Thymus (tissue), 14 donors: Measurements from ENCODE around the gene SELENOW. TPM values are rescaled to one million over a fixed set of nuclear protein-coding genes. Genes with fewer than 3 reads are reported as not detected.

Experiments used
- DNase-seq, 9 donors: peaks; one replicate each; pipeline ENCODE4 v3.0.0-alpha.2; 2013; ENCODE audit warnings: low spot score in 9 of 9, low read depth in 6 of 9, missing footprints in 1 of 9
- H3K27ac ChIP-seq, 2 donors: one replicate each; pipeline ENCODE4 v1.5.1; 2013; ENCODE audit warnings: control low read depth in 1 of 2, low read depth in 1 of 2, low read length in 1 of 2, mild to moderate bottlenecking in 1 of 2, moderate library complexity in 1 of 2
- H3K27me3 ChIP-seq, 2 donors: one replicate each; pipeline ENCODE4 v1.5.1; 2013; ENCODE audit warnings: low read length in 1 of 2; ENCODE audit not compliant: control insufficient read depth in 2 of 2, insufficient read depth in 1 of 2
- H3K36me3 ChIP-seq, 2 donors: one replicate each; pipeline ENCODE4 v1.5.1; 2013; ENCODE audit warnings: low read length in 1 of 2, mild to moderate bottlenecking in 1 of 2, moderate library complexity in 1 of 2; ENCODE audit not compliant: control insufficient read depth in 2 of 2, insufficient read depth in 2 of 2
- H3K4me1 ChIP-seq, 2 donors: one replicate each; pipeline ENCODE4 v1.5.1; 2013; ENCODE audit warnings: low read length in 2 of 2; ENCODE audit not compliant: control insufficient read depth in 2 of 2, insufficient read depth in 2 of 2
- H3K4me3 ChIP-seq, 2 donors: one replicate each; pipeline ENCODE4 v1.5.1; 2013; ENCODE audit warnings: low read length in 2 of 2, control low read depth in 1 of 2, mild to moderate bottlenecking in 1 of 2
- H3K9me3 ChIP-seq, 2 donors: one replicate each; pipeline ENCODE4 v1.5.1; 2013; ENCODE audit warnings: low read length in 1 of 2, mild to moderate bottlenecking in 1 of 2; ENCODE audit not compliant: control insufficient read depth in 2 of 2, insufficient read depth in 1 of 2
- WGBS: extraction: QIAGEN DNeasy Blood & Tissue Kit; methylation state at CpG from one replicate; pipeline ENCODE4 v1.1.7; 2013; 5-methylcytosine and 5-hydroxymethylcytosine counted together
- long read RNA-seq, 10 donors: transcript quantifications; one replicate each; lab custom pipeline, GENCODE V29; 2026
- polyA plus RNA-seq: library from polyadenylated mRNA; stranded (reverse); fragments of 200-250 nt; gene quantifications from one replicate; pipeline ENCODE4 v1.2.3, GENCODE V29; 2013
- total RNA-seq: library from RNA; stranded (reverse); fragments of 120-200 nt; gene quantifications from one replicate; pipeline ENCODE4 v1.2.4, GENCODE V29; 2013
- donor health status: healthy.

SELENOW gene
- total RNA-seq, result 198 TPM
- 349 TPM for polyA plus RNA-seq
- long read RNA-seq, donor 1, transcript SELENOW-212 (6 exons, 888 nt), result major isoform, 8 of 9 reads
- long read RNA-seq, donor 1, partial matches to known transcripts, result 0 of 9 reads
- long read RNA-seq, donor 1, other reads (novel, unspliced or antisense), result 0 of 9 reads
- long read RNA-seq, donor 2, transcript SELENOW-212 (6 exons, 888 nt), result major isoform, 66 of 97 reads
- long read RNA-seq, donor 2, transcript SELENOW-215 (1 exons, 2,503 nt), result minor isoform, 19 of 97 reads
- long read RNA-seq, donor 2, partial matches to known transcripts, result 0 of 97 reads
- long read RNA-seq, donor 2, other reads (novel, unspliced or antisense), result 5 of 97 reads
- long read RNA-seq, donor 3, transcript SELENOW-212 (6 exons, 888 nt), result major isoform, 156 of 226 reads
- long read RNA-seq, donor 3, transcript SELENOW-206 (5 exons, 2,437 nt), result minor isoform, 5 of 226 reads
- long read RNA-seq, donor 3, transcript SELENOW-215 (1 exons, 2,503 nt), result minor isoform, 49 of 226 reads
- long read RNA-seq, donor 3, partial matches to known transcripts, result 0 of 226 reads
- long read RNA-seq, donor 3, other reads (novel, unspliced or antisense), result 11 of 226 reads
- long read RNA-seq, donor 4, transcript SELENOW-215 (1 exons, 2,503 nt), result minor isoform, 13 of 54 reads
- long read RNA-seq, donor 4, transcript SELENOW-212 (6 exons, 888 nt), result major isoform, 34 of 54 reads
- long read RNA-seq, donor 4, partial matches to known transcripts, result 0 of 54 reads
- long read RNA-seq, donor 4, other reads (novel, unspliced or antisense), result 0 of 54 reads
- long read RNA-seq, donor 5, transcript SELENOW-215 (1 exons, 2,503 nt), result minor isoform, 42 of 252 reads
- long read RNA-seq, donor 5, transcript SELENOW-212 (6 exons, 888 nt), result major isoform, 191 of 252 reads
- long read RNA-seq, donor 5, transcript SELENOW-210 (3 exons, 312 nt), result minor isoform, 5 of 252 reads
- long read RNA-seq, donor 5, partial matches to known transcripts, result 0 of 252 reads
- long read RNA-seq, donor 5, other reads (novel, unspliced or antisense), result 6 of 252 reads
- long read RNA-seq, donor 6, transcript SELENOW-215 (1 exons, 2,503 nt), result minor isoform, 13 of 60 reads
- long read RNA-seq, donor 6, transcript SELENOW-212 (6 exons, 888 nt), result major isoform, 47 of 60 reads
- long read RNA-seq, donor 6, partial matches to known transcripts, result 0 of 60 reads
- long read RNA-seq, donor 6, other reads (novel, unspliced or antisense), result 0 of 60 reads
- long read RNA-seq, donor 7, transcript SELENOW-215 (1 exons, 2,503 nt), result minor isoform, 20 of 98 reads
- long read RNA-seq, donor 7, transcript SELENOW-212 (6 exons, 888 nt), result major isoform, 75 of 98 reads
- long read RNA-seq, donor 7, partial matches to known transcripts, result 0 of 98 reads
- long read RNA-seq, donor 7, other reads (novel, unspliced or antisense), result 0 of 98 reads
- long read RNA-seq, donor 8, transcript SELENOW-212 (6 exons, 888 nt), result major isoform, 36 of 43 reads
- long read RNA-seq, donor 8, transcript SELENOW-215 (1 exons, 2,503 nt), result minor isoform, 5 of 43 reads
- long read RNA-seq, donor 8, partial matches to known transcripts, result 0 of 43 reads
- long read RNA-seq, donor 8, other reads (novel, unspliced or antisense), result 0 of 43 reads
- long read RNA-seq, donor 9, transcript SELENOW-212 (6 exons, 888 nt), result major isoform, 41 of 54 reads
- long read RNA-seq, donor 9, transcript SELENOW-215 (1 exons, 2,503 nt), result minor isoform, 9 of 54 reads
- long read RNA-seq, donor 9, partial matches to known transcripts, result 0 of 54 reads
- long read RNA-seq, donor 9, other reads (novel, unspliced or antisense), result 0 of 54 reads
- long read RNA-seq, donor 10, transcript SELENOW-215 (1 exons, 2,503 nt), result minor isoform, 11 of 77 reads
- long read RNA-seq, donor 10, transcript SELENOW-212 (6 exons, 888 nt), result major isoform, 65 of 77 reads
- long read RNA-seq, donor 10, partial matches to known transcripts, result 0 of 77 reads
- long read RNA-seq, donor 10, other reads (novel, unspliced or antisense), result 0 of 77 reads

DNA sequence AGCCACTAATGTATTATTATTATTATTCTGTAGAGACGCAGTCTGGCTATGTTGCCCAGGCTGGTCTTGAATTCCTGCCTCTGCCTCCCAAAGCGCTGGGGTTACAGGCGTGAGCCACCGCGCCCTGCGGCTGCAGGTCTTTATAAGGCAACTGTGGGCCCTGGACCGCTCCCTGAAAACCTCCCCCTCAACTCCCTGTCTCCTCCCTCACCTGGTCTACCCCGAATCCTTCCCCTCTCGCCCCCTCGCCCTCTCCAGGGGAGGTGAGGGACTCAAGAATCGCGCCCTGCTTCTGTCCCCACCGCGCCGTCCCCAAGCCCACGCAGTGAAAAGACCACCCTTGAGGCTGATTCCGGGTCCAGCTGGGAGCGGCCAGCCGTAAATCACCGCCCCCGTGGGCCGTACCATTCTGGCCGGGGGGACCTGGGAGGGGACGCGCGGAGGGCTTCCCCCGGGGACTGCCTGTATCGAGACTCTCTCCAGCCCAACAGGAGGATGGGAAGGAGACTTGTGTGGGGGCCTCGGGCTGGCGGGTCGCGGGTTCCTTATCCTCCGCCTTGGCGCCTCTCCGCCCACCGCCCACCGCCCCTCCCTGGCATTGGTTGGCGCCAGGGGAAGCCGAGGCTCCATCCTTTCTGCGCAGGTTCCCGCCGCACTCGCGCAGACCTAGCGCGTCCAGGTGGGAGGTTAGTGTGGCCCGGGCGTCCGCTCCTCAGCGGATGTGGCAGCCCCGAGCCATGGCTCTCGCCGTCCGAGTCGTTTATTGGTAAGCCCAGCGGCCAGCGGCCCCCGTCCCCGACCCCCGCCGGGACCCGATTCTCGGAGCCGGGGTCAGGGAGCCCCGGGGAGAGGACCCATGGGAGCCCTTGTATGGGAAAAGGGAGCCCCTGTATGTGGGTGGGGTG is at the start of gene SELENOW:
SELENOW (plus strand) TSS at position 655 of the 905 bp plus-strand sequence; CDS start at position 738, 83 bp downstream.
- Histone ChIP-seq H3K4me3 (peak within 1 kb of the TSS; percentile 91 to 96), H3K9me3 (peaks cover 0 to 7% of the 10 kb centered on the region in 2 donors), H3K4me1 (peaks cover 11 to 24% of the 10 kb centered on the region in 2 donors), H3K27me3 (no peaks in the 10 kb centered on the region), H3K27ac (peak within 1 kb of the TSS; percentile 86 to 93), H3K36me3 (peaks cover 12 to 14% of the 10 kb centered on the region in 2 donors)
- WGBS, result under 1% methylated on average over 65 of the region's 65 CpGs
- peak in 8 of 9 donors; percentile 47 to 86 (median 69) for DNase-seq

DNA sequence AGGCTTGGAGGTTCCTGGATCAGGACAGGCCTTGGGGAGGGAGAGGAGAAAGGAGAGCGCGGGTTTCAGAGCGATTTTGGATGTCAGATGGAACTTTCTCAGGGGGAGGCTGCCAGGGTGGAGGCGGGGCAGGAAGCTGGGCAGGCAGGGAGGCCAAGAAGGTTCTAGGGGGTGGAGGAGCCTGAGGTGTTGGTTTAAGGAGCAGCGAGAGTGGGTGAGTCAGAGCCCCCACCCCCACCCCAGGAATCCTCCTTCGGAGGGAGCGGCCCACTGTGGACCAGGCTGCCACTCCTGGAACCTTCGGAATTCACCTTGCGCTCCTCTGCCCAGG is 49.1 kb upstream of the SELENOW start:
- Histone ChIP-seq H3K4me1 (peaks cover 10 to 18% of the 10 kb centered on the region in 2 donors), H3K36me3 (no peaks in the 10 kb centered on the region), H3K4me3 (peak overlapping the region; percentile 32 to 42), H3K27me3 (peaks cover 0 to 22% of the 10 kb centered on the region in 2 donors), H3K9me3 (no peaks in the 10 kb centered on the region), H3K27ac (peak overlapping the region; percentile 36 to 43)
- DNase-seq, result no peak
- 7% methylated on average over 9 of the region's 9 CpGs for WGBS

GRCh38 chr19:47729799-47730520 is 48.5 kb upstream of the SELENOW start:
- peak overlapping the region; percentile 32 to 42 for H3K4me3 ChIP-seq
- peak in 1 of 9 donors; percentile 46 for DNase-seq
- no peaks in the 10 kb centered on the region for H3K36me3 ChIP-seq
- H3K27me3 ChIP-seq, result peaks cover 0 to 22% of the 10 kb centered on the region in 2 donors
- H3K4me1 ChIP-seq, result peaks cover 10 to 18% of the 10 kb centered on the region in 2 donors
- peak overlapping the region; percentile 24 to 69 for H3K27ac ChIP-seq
- H3K9me3 ChIP-seq, result no peaks in the 10 kb centered on the region
- 8% methylated on average over 30 of the region's 30 CpGs for WGBS

DNA sequence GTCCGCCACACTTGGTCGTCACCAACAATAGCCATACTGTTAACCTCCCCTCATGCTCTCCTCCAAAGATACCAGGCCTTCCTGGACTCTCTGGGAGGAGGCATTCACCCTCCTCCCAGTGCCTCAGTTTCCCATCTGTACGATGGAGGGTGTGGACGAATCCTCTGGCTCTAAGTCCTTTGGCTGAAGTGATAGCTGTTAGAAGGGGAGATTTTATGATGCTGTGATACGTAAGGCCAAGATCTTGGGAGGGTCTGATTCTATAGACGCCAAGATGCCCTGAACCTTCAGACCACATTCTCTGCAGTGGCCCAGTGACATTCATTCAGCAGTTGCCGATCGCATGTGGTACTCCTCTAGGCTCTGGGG is 48.0 kb upstream of the SELENOW start:
- Histone ChIP-seq H3K27me3 (peaks cover 0 to 22% of the 10 kb centered on the region in 2 donors), H3K4me1 (peaks cover 10 to 18% of the 10 kb centered on the region in 2 donors), H3K27ac (no peak overlapping the region), H3K36me3 (no peaks in the 10 kb centered on the region), H3K4me3 (no peak overlapping the region), H3K9me3 (no peaks in the 10 kb centered on the region)
- no peak for DNase-seq
- 90% methylated on average over 8 of the region's 8 CpGs for WGBS

GRCh38 chr19:47730910-47731309 is 47.6 kb upstream of the SELENOW start:
- Histone ChIP-seq H3K4me1 (peaks cover 10 to 18% of the 10 kb centered on the region in 2 donors), H3K36me3 (no peaks in the 10 kb centered on the region)
- WGBS, result 96% methylated on average over 8 of the region's 8 CpGs

DNA sequence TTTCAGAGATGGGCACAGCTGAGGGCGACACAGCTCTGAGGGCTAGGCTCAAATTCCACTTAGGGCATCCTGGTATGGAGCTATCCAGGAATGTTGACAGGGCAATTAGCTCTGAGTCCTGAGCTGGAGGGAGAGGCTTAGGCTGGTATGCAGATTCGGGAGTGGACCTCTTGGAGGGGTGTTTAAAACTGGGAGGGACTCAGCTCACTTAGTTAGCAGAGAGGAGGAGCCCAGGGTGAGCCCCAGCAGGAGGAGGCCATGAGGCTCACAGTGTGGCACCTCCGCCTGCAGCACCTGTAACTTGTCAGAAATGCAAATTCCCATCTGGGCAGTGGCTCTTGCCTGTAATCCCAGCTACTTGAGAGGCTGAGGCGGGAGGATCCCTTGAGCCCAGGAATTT is 43.4 kb upstream of the SELENOW start:
- Histone ChIP-seq H3K27ac (no peak overlapping the region), H3K36me3 (no peaks in the 10 kb centered on the region), H3K4me1 (peaks cover 2 to 4% of the 10 kb centered on the region in 2 donors), H3K27me3 (peaks cover 0 to 8% of the 10 kb centered on the region in 2 donors), H3K4me3 (no peak overlapping the region), H3K9me3 (no peaks in the 10 kb centered on the region)
- 92% methylated on average over 4 of the region's 4 CpGs for WGBS
- no peak for DNase-seq

More at GRCh38 chr19:47730910-47731309, 47.6 kb upstream of the SELENOW start:
- Histone ChIP-seq H3K27ac (no peak overlapping the region), H3K9me3 (no peaks in the 10 kb centered on the region), H3K27me3 (peaks cover 0 to 22% of the 10 kb centered on the region in 2 donors), H3K4me3 (no peak overlapping the region)
- no peak for DNase-seq
